Measurements from ENCODE around the gene CACNB2.

DNA sequence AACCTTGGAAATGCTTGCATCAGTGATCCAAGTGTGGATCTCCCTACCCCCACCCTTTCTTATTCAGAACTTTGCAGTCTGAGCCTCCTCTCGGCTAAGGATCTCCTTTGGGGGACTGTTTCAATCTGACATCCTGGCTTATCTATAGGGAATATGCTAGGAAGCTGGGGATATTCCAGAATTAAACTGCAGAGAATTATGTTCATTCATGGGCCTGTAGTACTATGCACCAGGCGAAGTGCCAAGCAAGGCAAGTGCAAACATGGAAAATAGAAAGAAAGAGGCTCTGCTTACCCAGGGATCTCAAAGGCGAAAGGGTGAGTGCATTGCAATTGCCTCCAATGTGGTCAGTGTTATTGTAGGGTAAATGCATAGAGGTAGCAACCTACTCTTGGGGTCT lies 96.5 kb downstream of the CACNB2 start:
- TF ChIP-seq, protein P1, sequence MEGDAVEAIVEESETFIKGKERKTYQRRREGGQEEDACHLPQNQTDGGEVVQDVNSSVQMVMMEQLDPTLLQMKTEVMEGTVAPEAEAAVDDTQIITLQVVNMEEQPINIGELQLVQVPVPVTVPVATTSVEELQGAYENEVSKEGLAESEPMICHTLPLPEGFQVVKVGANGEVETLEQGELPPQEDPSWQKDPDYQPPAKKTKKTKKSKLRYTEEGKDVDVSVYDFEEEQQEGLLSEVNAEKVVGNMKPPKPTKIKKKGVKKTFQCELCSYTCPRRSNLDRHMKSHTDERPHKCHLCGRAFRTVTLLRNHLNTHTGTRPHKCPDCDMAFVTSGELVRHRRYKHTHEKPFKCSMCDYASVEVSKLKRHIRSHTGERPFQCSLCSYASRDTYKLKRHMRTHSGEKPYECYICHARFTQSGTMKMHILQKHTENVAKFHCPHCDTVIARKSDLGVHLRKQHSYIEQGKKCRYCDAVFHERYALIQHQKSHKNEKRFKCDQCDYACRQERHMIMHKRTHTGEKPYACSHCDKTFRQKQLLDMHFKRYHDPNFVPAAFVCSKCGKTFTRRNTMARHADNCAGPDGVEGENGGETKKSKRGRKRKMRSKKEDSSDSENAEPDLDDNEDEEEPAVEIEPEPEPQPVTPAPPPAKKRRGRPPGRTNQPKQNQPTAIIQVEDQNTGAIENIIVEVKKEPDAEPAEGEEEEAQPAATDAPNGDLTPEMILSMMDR (IDR thresholded peaks at IDR 0.05; ENCODE audit: low read depth, low read length, missing input control), result no peak
- TF ChIP-seq, protein P2, sequence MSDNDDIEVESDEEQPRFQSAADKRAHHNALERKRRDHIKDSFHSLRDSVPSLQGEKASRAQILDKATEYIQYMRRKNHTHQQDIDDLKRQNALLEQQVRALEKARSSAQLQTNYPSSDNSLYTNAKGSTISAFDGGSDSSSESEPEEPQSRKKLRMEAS (IDR thresholded peaks at IDR 0.05), result no peak

Data from liver (tissue), 2 donors.